GM13977 (cell line): ENCODE data around the gene E2F7.
"Not testable (repeated sequence)": the region's sequence is repeated elsewhere in the genome, so short reads cannot be mapped to it uniquely, and the experiment has no call there.

Experiments used
- DNase-seq: peaks from one replicate; pipeline ENCODE4 v3.0.0; 2012; ENCODE audit warnings: low spot score
- in situ Hi-C: fragments of 300-500 bp; cut with MboI; formaldehyde crosslinking; loops from one replicate; pipeline ENCODE4 v1.12.0; 2022; ENCODE audit warnings: low sequenced_read_pairs, low pct_unique_long_range_greater_than_20kb, mixed read lengths, inconsistent platforms; ENCODE audit not compliant: unreplicated experiment
- TF ChIP-seq, protein P1 (sequence below): IDR thresholded peaks from 2 replicates; pipeline ENCODE4 v1.5.1; 2012; ENCODE audit warnings: mild to moderate bottlenecking, control low read depth; ENCODE audit not compliant: insufficient read depth; ENCODE audit errors: extremely low read depth, missing control alignments

E2F7 gene

DNA sequence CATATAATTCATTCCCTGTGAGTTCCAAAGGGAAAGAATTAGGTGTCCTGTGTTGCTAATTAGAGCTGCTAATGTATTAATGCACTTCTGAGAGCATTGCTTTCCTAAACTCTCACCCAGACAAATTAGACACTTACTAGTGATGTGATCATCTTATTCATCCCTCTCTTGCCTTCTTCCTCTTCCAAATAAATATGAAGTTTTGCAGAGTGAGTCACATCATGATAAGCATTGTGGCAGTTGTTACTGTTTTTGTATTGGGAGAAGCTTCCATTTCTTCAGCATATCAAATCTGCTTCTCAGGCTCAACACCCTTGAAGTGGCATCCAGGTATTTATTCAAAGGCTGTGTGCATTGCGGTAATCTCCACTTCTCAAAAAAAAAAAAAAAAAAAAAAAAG lies 37.3 kb upstream of the E2F7 start:
- TF ChIP-seq, protein P1, sequence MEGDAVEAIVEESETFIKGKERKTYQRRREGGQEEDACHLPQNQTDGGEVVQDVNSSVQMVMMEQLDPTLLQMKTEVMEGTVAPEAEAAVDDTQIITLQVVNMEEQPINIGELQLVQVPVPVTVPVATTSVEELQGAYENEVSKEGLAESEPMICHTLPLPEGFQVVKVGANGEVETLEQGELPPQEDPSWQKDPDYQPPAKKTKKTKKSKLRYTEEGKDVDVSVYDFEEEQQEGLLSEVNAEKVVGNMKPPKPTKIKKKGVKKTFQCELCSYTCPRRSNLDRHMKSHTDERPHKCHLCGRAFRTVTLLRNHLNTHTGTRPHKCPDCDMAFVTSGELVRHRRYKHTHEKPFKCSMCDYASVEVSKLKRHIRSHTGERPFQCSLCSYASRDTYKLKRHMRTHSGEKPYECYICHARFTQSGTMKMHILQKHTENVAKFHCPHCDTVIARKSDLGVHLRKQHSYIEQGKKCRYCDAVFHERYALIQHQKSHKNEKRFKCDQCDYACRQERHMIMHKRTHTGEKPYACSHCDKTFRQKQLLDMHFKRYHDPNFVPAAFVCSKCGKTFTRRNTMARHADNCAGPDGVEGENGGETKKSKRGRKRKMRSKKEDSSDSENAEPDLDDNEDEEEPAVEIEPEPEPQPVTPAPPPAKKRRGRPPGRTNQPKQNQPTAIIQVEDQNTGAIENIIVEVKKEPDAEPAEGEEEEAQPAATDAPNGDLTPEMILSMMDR, result no peak
- DNase-seq, result no peak
- in situ Hi-C loops, result no loop called here

DNA sequence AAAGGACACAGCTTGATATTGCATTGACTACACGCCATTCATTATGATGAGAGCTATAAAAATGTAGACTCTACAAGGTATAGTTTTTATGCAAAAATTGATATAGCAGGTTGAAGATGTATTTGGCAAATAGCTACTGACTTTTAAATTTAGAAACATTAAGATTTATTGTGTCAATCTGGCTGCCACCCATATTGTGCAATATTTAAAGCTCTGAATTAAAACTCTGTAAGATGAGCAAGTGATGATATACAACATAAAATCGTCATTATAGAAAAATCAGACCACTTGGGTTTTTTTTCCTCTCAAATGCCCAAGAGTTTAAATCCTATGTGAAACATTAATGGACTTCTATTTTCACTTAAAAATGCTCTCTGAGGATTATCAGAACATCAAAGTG lies 36.8 kb upstream of the E2F7 start:
- in situ Hi-C loops, result no loop called here
- TF ChIP-seq, protein P1, result no peak
- no peak for DNase-seq

DNA sequence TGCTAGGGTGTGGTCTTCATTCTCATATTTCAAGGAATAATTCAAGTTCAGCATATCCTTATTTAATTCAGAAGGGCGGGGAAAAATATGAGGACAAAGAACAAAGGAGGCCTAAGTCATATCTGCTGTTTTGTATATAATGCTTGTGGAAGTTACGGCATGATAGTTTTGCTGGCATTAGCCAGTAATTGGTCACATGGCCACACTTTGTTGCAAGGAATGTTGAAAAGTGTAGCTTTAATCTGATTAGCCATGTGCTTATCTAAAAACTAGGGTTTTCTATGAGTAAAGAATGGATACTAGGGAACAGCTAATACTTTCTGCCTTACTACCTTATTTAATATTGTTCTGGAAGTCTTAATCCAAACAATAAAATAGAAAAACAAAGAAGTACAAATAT lies 34.4 kb upstream of the E2F7 start:
- in situ Hi-C loops, result no loop called here
- DNase-seq, result no peak
- TF ChIP-seq, protein P1, result no peak

DNA sequence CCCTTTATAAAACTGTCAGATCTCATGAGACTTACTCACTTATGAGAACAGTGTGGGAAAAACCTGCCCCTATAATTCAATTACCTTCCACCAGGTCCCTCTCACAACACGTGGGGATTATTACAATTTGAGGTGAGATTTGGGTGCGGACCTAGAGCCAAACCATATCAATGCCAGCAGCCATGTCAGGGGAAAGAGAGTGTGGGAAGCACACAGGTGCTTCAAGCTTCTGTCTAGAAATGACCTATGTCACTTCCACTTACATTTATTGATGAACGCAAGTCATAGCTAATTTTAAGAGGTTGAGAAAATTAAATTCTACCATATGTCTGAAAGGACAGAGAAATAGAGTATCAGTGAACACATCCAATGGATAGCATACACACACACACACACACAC lies 32.5 kb upstream of the E2F7 start:
- TF ChIP-seq, protein P1, result no peak
- in situ Hi-C loops, result no loop called here
- no peak for DNase-seq

DNA sequence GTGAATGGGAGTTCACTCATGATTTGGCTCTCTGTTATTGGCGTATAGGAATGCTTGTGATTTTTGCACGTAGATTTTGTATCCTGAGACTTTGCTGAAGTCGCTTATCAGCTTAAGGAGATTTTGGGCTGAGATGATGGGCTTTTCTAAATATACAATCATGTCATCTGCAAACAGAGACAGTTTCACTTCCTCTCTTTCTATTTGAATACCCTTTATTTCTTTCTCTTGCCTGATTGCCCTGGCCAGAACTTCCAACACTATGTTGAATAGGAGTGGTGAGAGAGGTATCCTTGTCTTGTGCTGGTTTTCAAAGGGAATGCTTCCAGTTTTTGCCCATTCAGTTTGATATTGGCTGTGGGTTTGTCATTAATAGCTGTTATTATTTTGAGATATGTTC lies 26.9 kb upstream of the E2F7 start:
- in situ Hi-C loops, DNase-seq: not testable (repeated sequence)

DNA sequence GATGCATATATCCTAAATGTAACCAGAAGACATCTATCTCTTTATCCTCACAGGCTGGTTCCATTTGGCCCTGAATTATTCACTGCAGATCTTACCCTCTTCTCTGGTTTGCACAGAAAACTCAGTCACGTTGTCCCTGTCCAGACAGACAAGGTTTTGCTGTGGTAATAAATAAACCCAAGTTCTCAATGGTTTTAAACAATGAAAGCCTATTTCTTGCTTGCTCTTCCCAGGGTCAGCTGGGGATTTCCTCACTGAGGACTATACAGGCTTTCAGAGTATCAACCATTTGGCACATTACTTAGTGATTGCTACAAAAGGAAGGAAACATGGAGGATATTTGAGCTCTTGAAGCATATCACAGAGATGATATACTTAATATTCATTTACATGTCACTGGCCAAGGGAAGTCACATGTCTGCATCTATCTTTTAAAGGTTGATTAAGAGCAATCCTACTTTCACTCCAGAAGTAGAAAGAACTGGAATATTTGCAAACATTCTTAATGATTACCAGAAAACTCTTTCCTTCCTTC lies 24.4 kb upstream of the E2F7 start:
- DNase-seq, result no peak
- in situ Hi-C loops, result no loop called here
- TF ChIP-seq, protein P1, result no peak

DNA sequence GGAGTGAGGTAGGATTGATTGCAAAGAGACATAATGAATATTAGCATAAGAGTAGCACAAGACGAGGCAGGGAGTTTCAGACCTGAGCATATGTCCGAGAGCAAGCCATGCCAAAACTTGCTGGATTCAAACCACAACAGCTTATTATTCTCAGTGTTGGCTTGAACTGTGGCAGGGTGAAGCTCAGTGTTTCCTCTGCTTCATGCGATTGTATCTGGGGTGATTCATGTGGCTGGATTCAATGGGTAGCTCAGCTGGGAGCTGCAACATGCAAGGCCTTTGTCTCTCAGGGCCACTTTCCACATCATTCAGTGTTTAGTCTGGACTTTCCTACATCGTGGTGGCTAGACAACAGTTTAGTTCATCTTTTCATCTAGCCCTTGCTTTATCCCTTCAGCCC lies 22.1 kb upstream of the E2F7 start:
- TF ChIP-seq, protein P1, result no peak
- DNase-seq, result no peak
- in situ Hi-C loops, result no loop called here
